Lung (tissue), 12 donors: ENCODE data around the gene MAP2K5. TPM values are rescaled to one million over a fixed set of nuclear protein-coding genes. Genes with fewer than 3 reads are reported as not detected.

Experiments
- ATAC-seq: fragments of 200-7000 bp; cut with Tn5 transposase; one replicate; pipeline ENCODE4 v1.9.1; 2020; ENCODE audit warnings: moderate number of reproducible peaks; ENCODE audit not compliant: insufficient read depth, low FRiP score
- DNase-seq, 3 donors: peaks; one replicate each; pipeline ENCODE4 v3.0.0-alpha.2; 2013 to 2017
- H3K27ac ChIP-seq, 2 donors: one replicate each; pipeline ENCODE4 v1.5.1; 2013; ENCODE audit warnings: mild to moderate bottlenecking in 2 of 2, moderate library complexity in 2 of 2, control low read depth in 1 of 2, inconsistent platforms in 1 of 2, low read depth in 1 of 2, low read length in 1 of 2
- H3K27me3 ChIP-seq, 3 donors: one replicate each; pipeline ENCODE4 v1.5.1; 2013; ENCODE audit warnings: low read length in 2 of 3; ENCODE audit not compliant: control insufficient read depth in 3 of 3, insufficient read depth in 3 of 3
- H3K36me3 ChIP-seq, 4 donors: one replicate each; pipeline ENCODE4 v1.5.1; 2013; ENCODE audit warnings: low read length in 4 of 4, mild to moderate bottlenecking in 1 of 4, moderate library complexity in 1 of 4; ENCODE audit not compliant: control insufficient read depth in 4 of 4, insufficient read depth in 4 of 4
- H3K4me1 ChIP-seq, 5 donors: one replicate each; pipeline ENCODE4 v1.5.1; 2013; ENCODE audit warnings: low read length in 5 of 5, mild to moderate bottlenecking in 2 of 5, moderate library complexity in 1 of 5; ENCODE audit not compliant: control insufficient read depth in 5 of 5, insufficient read depth in 5 of 5
- H3K4me3 ChIP-seq: one replicate; pipeline ENCODE4 v1.5.1; 2013; ENCODE audit warnings: mild to moderate bottlenecking, control low read depth, moderate library complexity
- H3K9ac ChIP-seq, 2 donors: one replicate each; pipeline ENCODE4 v1.5.1; 2013; ENCODE audit warnings: low read length in 2 of 2, control low read depth in 1 of 2; ENCODE audit not compliant: insufficient read depth in 1 of 2
- H3K9me3 ChIP-seq, 4 donors: one replicate each; pipeline ENCODE4 v1.5.1; 2013; ENCODE audit warnings: low read length in 3 of 4, mild to moderate bottlenecking in 1 of 4, moderate library complexity in 1 of 4; ENCODE audit not compliant: control insufficient read depth in 4 of 4, insufficient read depth in 3 of 4
- WGBS, 2 donors: extraction: QIAGEN DNeasy Blood & Tissue Kit; methylation state at CpG; one replicate each; pipeline ENCODE4 v1.1.7; 2013; 5-methylcytosine and 5-hydroxymethylcytosine counted together
- polyA plus RNA-seq, 2 donors: library from polyadenylated mRNA; stranded (reverse); fragments of 200-250 nt; gene quantifications; one replicate each; pipeline ENCODE4 v1.2.1, GENCODE V29; 2013
- total RNA-seq, 2 donors: library from RNA; depleted of rRNA in 1 of 2; stranded (reverse); fragments of >200 nt in 1 of 2; gene quantifications; one replicate each; pipeline ENCODE4 v1.2.1, GENCODE V29; 2014 to 2021
- TF ChIP-seq, protein P1 (sequence below): IDR thresholded peaks from 2 replicates; pipeline ENCODE4 v1.5.1; 2012; ENCODE audit warnings: mild to moderate bottlenecking; ENCODE audit errors: control extremely low read depth, extremely low read depth
- donor health status: control.
- donor health status: control.
- donor health status: Bipolar disorder and iron deficiency.
- donor health status: healthy.
- donor health status: DM: yes; HTN: yes; CAD: no.

Gene MAP2K5
- total and polyA plus RNA-seq, 4 donors = 6.3 to 19.1 (median 12.4) TPM

DNA sequence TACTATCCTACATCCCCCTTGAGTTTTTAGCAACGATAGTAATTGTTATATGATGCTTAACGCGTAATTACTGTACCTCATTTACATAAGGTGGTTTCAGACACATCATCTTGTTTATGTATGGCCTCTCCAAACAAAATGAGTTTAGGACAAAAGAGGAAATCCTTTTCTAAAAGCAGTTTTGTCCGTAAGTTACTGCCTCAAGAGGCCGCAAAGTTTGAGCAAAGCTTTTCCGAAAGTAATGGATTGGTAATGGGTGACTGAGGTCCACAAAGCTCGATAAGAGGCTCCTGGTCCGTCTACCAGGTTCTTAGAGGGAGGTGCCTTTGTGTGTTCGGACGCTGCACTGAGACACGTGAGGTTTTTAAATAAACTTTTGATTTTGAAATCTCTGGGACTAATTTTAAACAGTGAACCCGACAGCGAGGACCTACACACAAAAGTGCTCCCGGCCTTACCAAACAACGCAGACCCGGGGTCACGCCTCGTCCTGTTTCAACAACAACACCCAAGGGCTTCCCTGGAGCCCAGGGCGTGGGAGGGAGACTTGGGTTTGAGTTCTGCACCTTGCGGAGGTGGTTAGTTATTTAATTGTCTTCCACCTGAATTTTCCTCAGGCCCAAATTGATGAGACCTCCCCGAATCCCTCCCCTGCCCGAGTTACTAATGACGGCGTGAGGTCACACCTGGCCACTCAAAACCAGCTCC, 22.0 kb upstream of the MAP2K5 start:
- Histone ChIP-seq H3K4me1 (peaks cover 0 to 15% (median 3%) of the 10 kb centered on the region in 5 donors), H3K9ac (peak overlapping the region; percentile 57 to 70), H3K36me3 (peaks cover 0 to 4% (median 1%) of the 10 kb centered on the region in 4 donors), H3K27me3 (no peaks in the 10 kb centered on the region), H3K27ac (peak overlapping the region; percentile 86 to 99), H3K4me3 (peak overlapping the region; percentile 78), H3K9me3 (no peaks in the 10 kb centered on the region)
- no peak for ATAC-seq
- TF ChIP-seq, protein P1, sequence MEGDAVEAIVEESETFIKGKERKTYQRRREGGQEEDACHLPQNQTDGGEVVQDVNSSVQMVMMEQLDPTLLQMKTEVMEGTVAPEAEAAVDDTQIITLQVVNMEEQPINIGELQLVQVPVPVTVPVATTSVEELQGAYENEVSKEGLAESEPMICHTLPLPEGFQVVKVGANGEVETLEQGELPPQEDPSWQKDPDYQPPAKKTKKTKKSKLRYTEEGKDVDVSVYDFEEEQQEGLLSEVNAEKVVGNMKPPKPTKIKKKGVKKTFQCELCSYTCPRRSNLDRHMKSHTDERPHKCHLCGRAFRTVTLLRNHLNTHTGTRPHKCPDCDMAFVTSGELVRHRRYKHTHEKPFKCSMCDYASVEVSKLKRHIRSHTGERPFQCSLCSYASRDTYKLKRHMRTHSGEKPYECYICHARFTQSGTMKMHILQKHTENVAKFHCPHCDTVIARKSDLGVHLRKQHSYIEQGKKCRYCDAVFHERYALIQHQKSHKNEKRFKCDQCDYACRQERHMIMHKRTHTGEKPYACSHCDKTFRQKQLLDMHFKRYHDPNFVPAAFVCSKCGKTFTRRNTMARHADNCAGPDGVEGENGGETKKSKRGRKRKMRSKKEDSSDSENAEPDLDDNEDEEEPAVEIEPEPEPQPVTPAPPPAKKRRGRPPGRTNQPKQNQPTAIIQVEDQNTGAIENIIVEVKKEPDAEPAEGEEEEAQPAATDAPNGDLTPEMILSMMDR = no peak
- 12 to 14% methylated on average over 24 of the region's 24 CpGs for WGBS, 2 donors
- DNase-seq = no peak

DNA sequence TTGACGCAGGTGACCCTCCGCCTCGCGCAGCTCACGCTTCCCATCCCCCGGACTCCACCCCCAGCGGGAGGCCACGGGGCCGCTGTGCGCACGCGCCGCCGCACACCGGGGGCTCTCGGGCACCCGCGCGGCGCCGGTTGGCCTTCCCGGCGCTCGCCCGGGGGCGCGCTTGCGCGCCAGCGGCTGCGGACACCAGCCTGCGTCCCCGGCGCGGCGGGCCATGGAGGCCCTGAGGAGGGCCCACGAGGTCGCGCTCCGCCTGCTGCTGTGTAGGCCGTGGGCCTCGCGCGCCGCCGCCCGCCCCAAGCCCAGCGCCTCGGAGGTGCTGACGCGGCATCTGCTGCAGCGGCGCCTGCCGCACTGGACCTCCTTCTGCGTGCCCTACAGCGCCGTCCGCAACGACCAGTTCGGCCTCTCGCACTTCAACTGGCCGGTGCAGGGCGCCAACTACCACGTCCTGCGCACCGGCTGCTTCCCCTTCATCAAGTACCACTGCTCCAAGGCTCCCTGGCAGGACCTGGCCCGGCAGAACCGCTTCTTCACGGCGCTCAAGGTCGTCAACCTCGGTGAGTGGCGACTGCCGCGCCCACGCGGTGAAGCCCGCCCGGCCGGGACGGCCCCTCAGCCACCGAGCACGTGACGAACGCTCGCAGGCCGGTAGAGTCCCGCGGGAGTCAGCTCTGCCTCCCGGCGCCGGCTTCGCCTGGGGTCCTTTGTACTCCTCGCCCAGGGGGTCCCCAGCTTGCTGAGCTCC, 21.3 kb upstream of the MAP2K5 start, which contains the start of gene C15orf61:
C15orf61 (plus strand) TSS at position 103 of the 754 bp plus-strand sequence; CDS start at position 221, 118 bp downstream.
- Histone ChIP-seq H3K9me3 (no peaks in the 10 kb centered on the region), H3K9ac (peak within 1 kb of the TSS; percentile 70 to 80), H3K27ac (peak within 1 kb of the TSS; percentile 86 to 99), H3K27me3 (no peaks in the 10 kb centered on the region), H3K36me3 (peaks cover 0 to 2% (median 0%) of the 10 kb centered on the region in 4 donors), H3K4me3 (peak within 1 kb of the TSS; percentile 78), H3K4me1 (peaks cover 0 to 15% (median 3%) of the 10 kb centered on the region in 5 donors)
- peak; percentile 85 to 93 (median 86) for DNase-seq
- TF ChIP-seq, protein P1 = no peak
- ATAC-seq = peak; percentile 86
- WGBS, 2 donors = 0 to 1% methylated on average over 89 to 94 of the region's 94 CpGs

DNA sequence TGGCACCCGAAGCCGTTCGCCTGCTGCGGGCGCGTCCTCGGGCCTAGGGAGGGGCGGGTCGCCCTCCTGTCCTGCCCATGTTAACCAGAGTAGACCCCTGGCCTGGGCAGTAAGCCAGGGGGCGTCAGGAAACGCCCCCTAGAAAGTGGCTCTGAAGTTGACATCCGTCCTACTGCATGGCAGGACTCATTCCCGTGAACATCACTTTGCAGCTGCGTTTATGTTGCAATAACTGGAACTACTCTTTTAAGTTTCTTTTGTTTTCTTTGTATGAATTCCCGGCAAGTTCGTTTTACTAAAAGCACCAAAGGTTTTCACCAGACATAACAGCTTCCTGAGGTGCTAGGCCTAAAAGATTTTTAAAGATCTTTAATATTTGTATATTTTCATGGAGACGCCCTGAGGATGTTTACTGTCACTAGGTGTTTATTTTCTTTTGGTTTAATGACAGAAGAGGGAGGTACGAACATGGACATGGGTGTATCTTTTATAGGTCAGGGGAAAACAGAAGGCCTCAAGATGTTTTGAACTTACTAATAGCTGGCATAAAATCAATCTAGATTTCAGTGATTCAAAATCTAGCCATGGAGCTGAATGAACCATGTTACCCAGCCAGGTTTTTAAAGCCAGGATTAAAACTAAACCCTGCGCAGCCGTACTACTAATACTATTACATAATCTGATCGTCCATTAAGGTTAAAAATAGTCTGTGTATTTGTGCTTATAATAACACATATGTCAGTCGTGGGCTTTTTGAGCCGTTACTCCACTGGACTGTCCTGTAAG, 20.5 kb upstream of the MAP2K5 start:
- Histone ChIP-seq H3K27ac (peak overlapping the region; percentile 86 to 99), H3K4me3 (peak overlapping the region; percentile 78), H3K4me1 (peaks cover 0 to 15% (median 3%) of the 10 kb centered on the region in 5 donors), H3K27me3 (no peaks in the 10 kb centered on the region), H3K9ac (peak overlapping the region; percentile 47 to 80), H3K36me3 (peaks cover 0 to 2% (median 0%) of the 10 kb centered on the region in 4 donors), H3K9me3 (no peaks in the 10 kb centered on the region)
- 1% methylated on average over 23 of the region's 23 CpGs for WGBS, 2 donors
- TF ChIP-seq, protein P1 = no peak
- ATAC-seq (no peak), DNase-seq (peak in 2 of 3 donors; percentile 83 to 86)
